ENCODE results near the gene KIAA1328. TPM values are rescaled to one million over a fixed set of nuclear protein-coding genes. Genes with fewer than 3 reads are reported as not detected.
"Not testable (repeated sequence)": the region's sequence is repeated elsewhere in the genome, so short reads cannot be mapped to it uniquely, and the experiment has no call there.

Gene KIAA1328
- total RNA-seq, 3 donors from 2014 or later, result 17.4 to 36.1 (median 25.6) TPM

GRCh38 chr18:36813824-36814223 lies 15.1 kb upstream of the KIAA1328 start:
- Histone ChIP-seq H3K27me3 (no peaks in the 10 kb centered on the region), H3K4me3 (no peak overlapping the region), H3K36me3 (no peaks in the 10 kb centered on the region), H3K27ac (no peak overlapping the region), H3K4me1 (no peaks in the 10 kb centered on the region), H3K9me3 (no peaks in the 10 kb centered on the region)
- intact Hi-C loops (cut with DNase I; ENCODE audit: low total_unique reads), result loop anchor here (5.0 kb wide), 1 partner anchor 548 kb away; no protein-coding TSS in a partner anchor
- TF ChIP-seq POLR2AphosphoS5 (IDR thresholded peaks at IDR 0.05) (no peak), CTCF (IDR thresholded peaks at IDR 0.05) (no peak), POLR2A (IDR thresholded peaks at IDR 0.05) (no peak)
- no peak for DNase-seq (ENCODE audit: low spot score in 2 of 2)

DNA sequence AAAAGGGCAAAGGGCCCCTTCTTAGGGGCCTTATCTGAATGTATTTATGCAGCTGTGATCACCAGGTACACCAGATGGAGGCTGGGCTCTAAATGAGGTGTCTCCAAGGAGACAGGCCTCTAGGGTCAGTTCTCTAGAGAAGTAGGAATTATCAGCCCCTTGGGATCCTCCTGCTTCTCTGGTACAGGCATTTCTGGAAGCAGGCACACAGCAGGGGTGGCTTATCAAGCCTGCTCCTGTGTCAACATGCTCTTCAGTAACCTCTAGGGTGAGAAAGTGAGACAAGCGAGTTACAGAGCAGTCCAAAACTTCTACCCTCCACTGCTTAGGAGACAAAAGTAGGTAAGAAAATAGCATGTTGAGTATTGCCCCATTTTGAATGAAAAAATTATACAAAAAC lies 13.9 kb upstream of the KIAA1328 start:
- Histone ChIP-seq H3K27me3 (no peaks in the 10 kb centered on the region), H3K36me3 (no peaks in the 10 kb centered on the region), H3K27ac (no peak overlapping the region), H3K9me3 (no peaks in the 10 kb centered on the region), H3K4me3 (no peak overlapping the region), H3K4me1 (no peaks in the 10 kb centered on the region)
- TF ChIP-seq POLR2A (IDR thresholded peaks at IDR 0.05) (no peak), CTCF (IDR thresholded peaks at IDR 0.05) (no peak), POLR2AphosphoS5 (IDR thresholded peaks at IDR 0.05) (no peak)
- DNase-seq (ENCODE audit: low spot score in 2 of 2), result no peak
- intact Hi-C loops (cut with DNase I; ENCODE audit: low total_unique reads), result loop anchor here (5.0 kb wide), 1 partner anchor 547 kb away; no protein-coding TSS in a partner anchor

- DNase-seq (ENCODE audit: low spot score in 2 of 2); intact Hi-C loops (cut with DNase I; ENCODE audit: low total_unique reads); H3K4me3 ChIP-seq; H3K27ac ChIP-seq; H3K27me3 ChIP-seq; H3K36me3 ChIP-seq; H3K9me3 ChIP-seq; H3K4me1 ChIP-seq: not testable (repeated sequence)
Observed at GRCh38 chr18:36816096-36816495, 12.8 kb upstream of the KIAA1328 start.

DNA sequence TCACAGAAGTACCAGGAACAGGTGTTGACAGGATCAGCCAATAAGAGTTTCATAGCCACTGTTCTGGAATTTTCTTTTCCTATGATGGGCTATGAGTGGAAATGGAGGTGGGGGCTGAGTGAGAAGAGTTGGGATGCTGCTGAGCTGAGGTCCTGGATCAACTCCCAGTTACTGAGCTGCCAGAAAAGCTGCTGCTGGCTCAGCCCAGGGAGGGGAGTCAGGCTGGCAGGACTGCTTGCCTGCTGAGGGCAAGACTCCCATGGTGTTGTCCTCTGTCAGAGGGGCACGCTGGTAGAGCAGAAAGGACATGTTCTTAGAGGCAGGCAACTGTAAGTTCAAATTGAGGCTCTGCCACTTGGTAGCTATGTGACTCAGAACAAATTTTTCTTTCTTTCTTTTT lies 11.9 kb upstream of the KIAA1328 start:
- no peak overlapping the region for H3K4me3 ChIP-seq
- no peaks in the 10 kb centered on the region for H3K27me3 ChIP-seq
- DNase-seq (ENCODE audit: low spot score in 2 of 2), result no peak
- intact Hi-C loops (cut with DNase I; ENCODE audit: low total_unique reads), result no loop called here
- no peaks in the 10 kb centered on the region for H3K4me1 ChIP-seq
- H3K9me3 ChIP-seq, result no peaks in the 10 kb centered on the region
- TF ChIP-seq POLR2AphosphoS5 (IDR thresholded peaks at IDR 0.05) (no peak), POLR2A (IDR thresholded peaks at IDR 0.05) (no peak), CTCF (IDR thresholded peaks at IDR 0.05) (no peak)
- H3K36me3 ChIP-seq, result no peaks in the 10 kb centered on the region
- H3K27ac ChIP-seq, result no peak overlapping the region

- Histone ChIP-seq H3K9me3 (no peaks in the 10 kb centered on the region), H3K36me3 (no peaks in the 10 kb centered on the region), H3K27me3 (no peaks in the 10 kb centered on the region), H3K4me1 (no peaks in the 10 kb centered on the region), H3K27ac (no peak overlapping the region), H3K4me3 (no peak overlapping the region)
- DNase-seq (ENCODE audit: low spot score in 2 of 2), result no peak
- intact Hi-C loops (cut with DNase I; ENCODE audit: low total_unique reads), result no loop called here
- no peak for TF ChIP-seq POLR2A (IDR thresholded peaks at IDR 0.05)
- TF ChIP-seq CTCF (IDR thresholded peaks at IDR 0.05), result no peak
- TF ChIP-seq POLR2AphosphoS5 (IDR thresholded peaks at IDR 0.05), result no peak
Observed at GRCh38 chr18:36818652-36819051, 10.3 kb upstream of the KIAA1328 start.

DNA sequence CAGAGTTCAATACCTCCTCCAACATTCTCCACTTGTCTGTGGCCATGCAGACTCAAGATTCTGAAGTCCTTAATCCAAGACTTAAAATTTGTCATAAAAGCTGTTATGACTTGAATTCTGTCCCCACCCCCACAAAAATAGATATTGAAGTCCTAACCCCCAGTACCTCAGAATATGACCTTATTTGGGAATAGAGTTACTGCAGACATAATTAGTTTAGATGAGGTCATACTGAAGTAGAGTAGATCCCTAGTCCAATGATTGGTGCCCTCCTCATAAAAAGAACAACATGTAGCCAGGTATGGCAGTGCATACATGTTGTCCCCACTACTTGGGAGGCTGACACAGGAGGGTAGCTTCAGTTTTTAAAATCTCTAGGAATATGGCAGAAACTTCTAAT lies 9.3 kb upstream of the KIAA1328 start:
- Histone ChIP-seq H3K4me1 (no peaks in the 10 kb centered on the region), H3K27me3 (no peaks in the 10 kb centered on the region), H3K36me3 (no peaks in the 10 kb centered on the region), H3K4me3 (no peak overlapping the region), H3K27ac (no peak overlapping the region), H3K9me3 (no peaks in the 10 kb centered on the region)
- no peak for DNase-seq (ENCODE audit: low spot score in 2 of 2)
- TF ChIP-seq POLR2AphosphoS5 (IDR thresholded peaks at IDR 0.05) (no peak), POLR2A (IDR thresholded peaks at IDR 0.05) (no peak), CTCF (IDR thresholded peaks at IDR 0.05) (no peak)
- intact Hi-C loops (cut with DNase I; ENCODE audit: low total_unique reads), result no loop called here
